SK-N-SH treated with all-trans-retinoic acid at 6 μM for 48 hours (cell line): ENCODE results near the gene WBP2.

Source experiments
- ATAC-seq: fragments of 200-7000 bp; cut with Tn5 transposase; 3 replicates; pipeline ENCODE4 v1.9.1; 2020; ENCODE audit warnings: mild to moderate bottlenecking, moderate library complexity
- ARNTL ChIP-seq: fragments of 450-650 bp; formaldehyde crosslinking; IDR thresholded peaks from 2 replicates; pipeline ENCODE4 v1.5.0; 2020; ENCODE audit warnings: low read depth, mild to moderate bottlenecking, moderate library complexity, borderline replicate concordance
- BACH2 ChIP-seq: fragments of 250-450 bp; sonication (Bioruptor Pico); IDR thresholded peaks from 2 replicates; pipeline ENCODE4 v1.9.0; 2021; ENCODE audit warnings: mild to moderate bottlenecking, borderline replicate concordance
- CREB5 ChIP-seq: fragments of 250-450 bp; sonication (Bioruptor Pico); IDR thresholded peaks from 2 replicates; pipeline ENCODE4 v1.5.1; 2020; ENCODE audit warnings: low read depth, mild to moderate bottlenecking, moderate library complexity
- CSDC2 ChIP-seq: fragments of 250-450 bp; sonication (Bioruptor Pico); IDR thresholded peaks from 2 replicates; pipeline ENCODE4 v1.5.0; 2020; ENCODE audit warnings: mild to moderate bottlenecking, moderate library complexity
- CSRNP3 ChIP-seq: fragments of 250-450 bp; sonication (Bioruptor Pico); IDR thresholded peaks from 2 replicates; pipeline ENCODE4 v1.5.1; 2021; ENCODE audit warnings: mild to moderate bottlenecking, moderate library complexity
- ESRRG ChIP-seq: fragments of 250-450 bp; sonication (Bioruptor Pico); IDR thresholded peaks from 2 replicates; pipeline ENCODE4 v1.6.1; 2021; ENCODE audit warnings: mild to moderate bottlenecking
- GLIS3 ChIP-seq: fragments of 250-450 bp; sonication (Bioruptor Pico); IDR thresholded peaks from 2 replicates; pipeline ENCODE4 v1.5.0; 2020; ENCODE audit warnings: mild to moderate bottlenecking, moderate library complexity
- ISL1 ChIP-seq: fragments of 250-450 bp; sonication (Bioruptor Pico); IDR thresholded peaks from 2 replicates; pipeline ENCODE4 v2.1.2; 2022; ENCODE audit warnings: mild to moderate bottlenecking, moderate library complexity
- OSR1 ChIP-seq: fragments of 250-450 bp; sonication (Bioruptor Pico); IDR thresholded peaks from 2 replicates; pipeline ENCODE4 v1.8.0; 2022; ENCODE audit warnings: moderate library complexity, mild to moderate bottlenecking, inconsistent platforms
- PATZ1 ChIP-seq: fragments of 250-450 bp; sonication (Bioruptor Pico); IDR thresholded peaks from 2 replicates; pipeline ENCODE4 v1.8.0; 2020; ENCODE audit warnings: mild to moderate bottlenecking, moderate library complexity, borderline replicate concordance
- POU6F1 ChIP-seq: fragments of 250-450 bp; sonication (Bioruptor Pico); IDR thresholded peaks from 2 replicates; pipeline ENCODE4 v1.8.0; 2021; ENCODE audit warnings: low read depth, mild to moderate bottlenecking, moderate library complexity, borderline replicate concordance
- PPARA ChIP-seq: fragments of 250-450 bp; sonication (Bioruptor Pico); IDR thresholded peaks from 2 replicates; pipeline ENCODE4 v1.5.0; 2020; ENCODE audit warnings: mild to moderate bottlenecking, borderline replicate concordance
- RARB ChIP-seq: fragments of 250-450 bp; sonication (Bioruptor Pico); IDR thresholded peaks from 2 replicates; pipeline ENCODE4 v1.8.0; 2021; ENCODE audit warnings: mild to moderate bottlenecking, moderate library complexity
- SNAI2 ChIP-seq: fragments of 250-450 bp; sonication (Bioruptor Pico); IDR thresholded peaks from 2 replicates; pipeline ENCODE4 v1.5.0; 2020; ENCODE audit warnings: mild to moderate bottlenecking, moderate library complexity
- TCF4 ChIP-seq: fragments of 250-450 bp; sonication (Bioruptor Pico); IDR thresholded peaks from 2 replicates; pipeline ENCODE4 v1.8.0; 2021; ENCODE audit warnings: mild to moderate bottlenecking, moderate library complexity, borderline replicate concordance
- TOX ChIP-seq: fragments of 250-450 bp; sonication (Bioruptor Pico); IDR thresholded peaks from 2 replicates; pipeline ENCODE4 v1.8.0; 2021; ENCODE audit warnings: mild to moderate bottlenecking, moderate library complexity, borderline replicate concordance
- ZC3H10 ChIP-seq: fragments of 250-450 bp; sonication (Bioruptor Pico); IDR thresholded peaks from 2 replicates; pipeline ENCODE4 v1.5.1; 2021; ENCODE audit warnings: mild to moderate bottlenecking, moderate library complexity
- ZFP30 ChIP-seq: fragments of 450-650 bp; formaldehyde crosslinking; IDR thresholded peaks from 2 replicates; pipeline ENCODE4 v1.5.0; 2022; ENCODE audit warnings: mild to moderate bottlenecking, moderate library complexity
- ZNF565 ChIP-seq: fragments of 450-650 bp; formaldehyde crosslinking; conservative IDR thresholded peaks from 2 replicates; pipeline ENCODE4 v1.5.0; 2020; ENCODE audit warnings: low read depth, mild to moderate bottlenecking, moderate library complexity
- ZNF70 ChIP-seq: fragments of 450-650 bp; formaldehyde crosslinking; IDR thresholded peaks from 2 replicates; pipeline ENCODE4 v1.5.0; 2020; ENCODE audit warnings: mild to moderate bottlenecking, moderate library complexity
- ZNF8 ChIP-seq: fragments of 450-650 bp; formaldehyde crosslinking; IDR thresholded peaks from 2 replicates; pipeline ENCODE4 v1.5.0; 2020; ENCODE audit warnings: mild to moderate bottlenecking, moderate library complexity

The WBP2 gene

GRCh38 chr17:75834279-75834920 is 20.7 kb downstream of the WBP2 start:
- ATAC-seq = no peak
- TF ChIP-seq ZC3H10 (no peak), TCF4 (CRISPR knock-in tag) (no peak), ARNTL (CRISPR knock-in tag) (no peak), OSR1 (CRISPR knock-in tag) (no peak), PPARA (no peak), BACH2 (CRISPR knock-in tag) (no peak), TOX (CRISPR knock-in tag) (no peak), ZNF70 (no peak), CREB5 (CRISPR knock-in tag) (no peak), ESRRG (CRISPR knock-in tag) (no peak), ZNF8 (CRISPR knock-in tag) (no peak), CSDC2 (CRISPR knock-in tag) (no peak), RARB (CRISPR knock-in tag) (no peak), GLIS3 (CRISPR knock-in tag) (no peak), ZFP30 (CRISPR knock-in tag) (no peak), ISL1 (CRISPR knock-in tag) (no peak), CSRNP3 (CRISPR knock-in tag) (no peak), SNAI2 (CRISPR knock-in tag) (no peak), ZNF565 (CRISPR knock-in tag) (no peak)

- ATAC-seq = no peak
- TF ChIP-seq ZNF8 (CRISPR knock-in tag) = no peak
- TF ChIP-seq ZNF70 = no peak
- TF ChIP-seq TCF4 (CRISPR knock-in tag) = no peak
- no peak for TF ChIP-seq RARB (CRISPR knock-in tag)
- no peak for TF ChIP-seq CREB5 (CRISPR knock-in tag)
- no peak for TF ChIP-seq ARNTL (CRISPR knock-in tag)
- TF ChIP-seq ESRRG (CRISPR knock-in tag) = no peak
- no peak for TF ChIP-seq PATZ1 (CRISPR knock-in tag)
- no peak for TF ChIP-seq POU6F1
- no peak for TF ChIP-seq TOX (CRISPR knock-in tag)
- no peak for TF ChIP-seq ISL1 (CRISPR knock-in tag)
- TF ChIP-seq CSRNP3 (CRISPR knock-in tag) = no peak
- no peak for TF ChIP-seq BACH2 (CRISPR knock-in tag)
- no peak for TF ChIP-seq GLIS3 (CRISPR knock-in tag)
- no peak for TF ChIP-seq ZC3H10
These were observed 22.3 kb downstream of the WBP2 start for GRCh38 chr17:75832652-75833400.
